NCI-H1930 (cell line): ENCODE results near the gene TNFRSF19.

Experiments used
- DNase-seq, 2 experiments: peaks; one replicate each; lab custom pipeline; 2025; lab: John Stamatoyannopoulos, UW

TNFRSF19 gene

DNA sequence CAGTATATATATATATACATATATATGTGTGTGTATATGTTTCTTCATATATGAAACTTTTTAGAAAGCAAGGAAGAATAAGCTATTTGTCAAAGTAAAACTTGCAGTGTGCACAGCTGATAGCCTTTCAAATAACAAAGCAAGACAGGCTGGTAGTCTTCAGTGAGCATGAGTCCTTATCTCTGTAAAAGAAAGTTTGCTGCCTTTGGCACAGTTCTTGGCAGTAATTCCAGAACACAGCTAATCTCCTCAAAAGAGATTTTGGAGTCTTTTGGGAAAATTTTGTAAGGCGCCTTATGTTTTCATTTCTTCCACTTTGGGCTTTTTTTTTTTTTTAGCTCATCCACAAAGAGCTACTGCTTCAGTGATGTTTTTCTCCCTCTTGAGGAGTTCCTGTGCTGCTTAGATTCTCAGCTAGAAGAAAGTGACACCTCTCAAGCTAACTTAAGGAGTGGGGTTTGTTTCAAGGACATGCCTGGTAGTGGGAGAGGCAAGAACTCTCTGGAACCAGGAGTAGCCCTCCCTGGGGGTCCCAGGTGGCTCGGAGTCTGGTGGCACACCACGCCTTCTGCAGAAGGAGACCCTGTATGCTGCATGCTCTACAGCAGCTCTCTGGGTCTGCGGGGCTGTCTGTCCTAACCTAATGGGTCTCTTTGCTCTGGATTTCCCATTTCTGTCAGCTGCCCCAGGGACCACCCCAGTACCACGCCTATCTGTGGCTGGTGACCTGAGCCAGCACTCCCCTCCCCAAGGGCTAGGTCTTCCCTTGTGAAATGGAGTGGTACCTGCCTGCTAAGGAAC lies 58.8 kb downstream of the TNFRSF19 start:
- no peak for DNase-seq

DNA sequence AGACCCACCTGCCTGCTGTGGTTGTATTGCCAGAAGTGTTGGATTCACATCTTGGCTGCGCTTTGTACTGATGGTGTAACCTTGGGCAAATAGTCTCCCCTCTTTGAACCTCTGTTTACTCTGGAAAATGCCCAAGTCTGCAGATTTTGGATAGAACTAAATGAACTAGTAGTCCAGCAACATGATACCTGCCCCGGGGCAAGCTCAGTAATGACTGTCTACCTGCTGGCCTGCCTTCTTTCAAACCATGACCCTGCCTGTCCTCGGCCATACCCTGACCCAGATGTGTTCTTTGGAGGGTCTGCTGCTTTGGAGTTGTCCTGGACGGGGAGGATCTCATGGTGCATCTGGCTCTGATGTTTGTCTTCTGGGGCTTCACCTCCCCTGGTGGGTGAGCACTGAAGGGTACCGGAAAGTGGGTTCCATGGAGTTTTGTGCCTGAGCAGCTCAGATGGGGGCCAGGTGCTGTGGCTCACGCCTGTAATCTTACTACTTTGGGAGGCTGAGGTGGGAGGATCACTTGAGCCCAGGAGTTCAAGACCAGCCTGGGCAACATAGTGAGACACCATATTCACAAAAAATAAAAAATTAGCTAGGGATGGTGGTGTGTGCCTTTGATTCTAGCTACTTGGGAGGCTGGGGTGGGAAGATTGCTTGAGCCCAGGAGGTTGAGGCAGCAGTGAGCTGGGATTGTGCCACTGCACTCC lies 59.5 kb downstream of the TNFRSF19 start:
- DNase-seq = no peak

DNA sequence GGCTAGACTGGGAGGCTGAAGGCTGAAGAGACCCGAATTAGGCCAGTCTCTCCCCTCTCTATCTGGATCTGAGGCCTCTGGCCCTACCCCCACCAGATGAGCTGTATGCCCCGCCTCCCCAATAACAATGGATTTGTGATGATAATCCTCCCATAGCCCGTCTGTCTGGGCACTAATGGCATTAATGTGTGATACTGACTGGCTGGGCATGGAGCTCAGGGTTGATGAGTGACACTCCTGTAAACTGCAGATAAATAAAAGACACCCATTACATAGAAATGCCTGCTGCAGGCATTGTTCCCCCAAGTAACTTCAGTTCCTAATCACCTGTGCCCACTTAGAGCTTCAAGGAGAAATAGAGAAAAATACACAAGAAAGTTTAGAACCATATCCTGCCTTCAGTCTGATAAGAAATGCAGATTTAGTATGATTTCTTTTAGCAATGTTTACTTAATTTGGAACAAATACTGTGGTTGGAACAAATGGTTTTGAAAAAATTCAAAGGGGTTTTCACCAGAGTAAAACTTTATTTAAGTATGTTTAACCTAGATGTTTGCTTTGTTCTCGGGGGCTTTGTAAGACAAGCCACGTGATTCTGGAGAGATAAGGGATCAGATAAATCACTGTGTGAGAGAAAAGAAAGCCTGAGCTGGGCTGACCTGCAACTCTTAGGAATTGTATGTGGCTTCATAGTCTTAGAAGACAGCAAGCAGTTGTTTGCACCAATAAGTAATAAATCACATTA lies 60.3 kb downstream of the TNFRSF19 start:
- no peak for DNase-seq

DNA sequence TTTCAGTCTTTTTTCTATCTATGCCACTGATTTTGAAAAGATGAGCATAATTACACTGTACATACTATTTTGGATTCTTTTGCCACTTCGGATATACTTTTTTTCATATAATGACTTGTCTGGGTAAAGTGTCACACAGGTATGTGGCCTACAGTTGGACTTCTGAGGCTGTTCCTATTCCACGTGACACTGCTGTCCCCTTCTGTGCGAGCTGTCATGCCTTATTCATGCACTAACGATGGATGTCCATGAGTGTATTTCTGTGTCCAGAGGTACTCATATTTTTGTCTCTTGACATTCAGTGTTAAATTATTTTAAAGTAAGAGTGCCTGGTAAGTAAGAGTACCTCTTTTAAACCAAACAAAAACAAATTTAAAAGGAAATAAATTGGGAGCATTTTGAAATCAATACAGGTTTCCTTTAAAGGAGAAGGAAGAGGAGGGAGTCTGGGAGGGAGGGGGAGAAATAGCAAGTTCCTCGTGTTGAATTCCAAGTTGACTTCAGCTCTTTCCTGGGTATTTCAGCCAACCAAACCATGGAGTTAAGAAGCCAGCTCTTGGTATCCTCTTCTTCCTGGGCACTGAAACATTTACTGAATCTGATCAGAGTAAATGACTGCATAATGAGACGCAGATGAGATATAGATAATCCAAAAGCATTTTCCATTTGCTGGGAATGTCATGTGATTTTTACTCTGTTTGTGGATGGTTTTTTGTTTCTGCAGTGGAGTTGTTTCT lies 61.3 kb downstream of the TNFRSF19 start:
- DNase-seq = no peak

DNA sequence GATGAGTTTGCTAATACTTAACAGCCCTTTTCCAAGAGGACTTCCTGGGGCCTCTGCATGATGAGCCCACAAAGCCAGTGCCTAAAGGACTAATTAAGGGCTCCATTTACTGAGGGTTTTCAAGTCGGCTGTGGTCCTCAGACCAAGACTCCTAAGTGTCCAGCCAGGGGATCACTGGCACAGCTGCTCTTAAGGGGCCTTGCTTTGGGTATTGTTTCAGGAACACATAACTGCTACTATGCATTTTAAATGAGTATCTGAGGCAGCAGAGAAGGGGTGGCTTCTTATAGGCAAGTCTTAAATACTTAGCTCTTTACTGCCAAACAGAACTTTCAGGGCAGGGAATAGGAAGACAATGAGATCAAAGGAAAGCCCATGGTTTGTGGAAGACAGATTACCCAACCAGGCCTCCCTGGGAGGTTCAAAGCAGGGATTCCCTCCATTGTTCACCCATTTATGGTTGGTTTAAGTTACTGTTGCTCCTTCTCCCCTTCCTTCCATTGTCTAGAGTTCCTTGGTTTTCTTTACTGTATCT lies 61.9 kb downstream of the TNFRSF19 start:
- no peak for DNase-seq

DNA sequence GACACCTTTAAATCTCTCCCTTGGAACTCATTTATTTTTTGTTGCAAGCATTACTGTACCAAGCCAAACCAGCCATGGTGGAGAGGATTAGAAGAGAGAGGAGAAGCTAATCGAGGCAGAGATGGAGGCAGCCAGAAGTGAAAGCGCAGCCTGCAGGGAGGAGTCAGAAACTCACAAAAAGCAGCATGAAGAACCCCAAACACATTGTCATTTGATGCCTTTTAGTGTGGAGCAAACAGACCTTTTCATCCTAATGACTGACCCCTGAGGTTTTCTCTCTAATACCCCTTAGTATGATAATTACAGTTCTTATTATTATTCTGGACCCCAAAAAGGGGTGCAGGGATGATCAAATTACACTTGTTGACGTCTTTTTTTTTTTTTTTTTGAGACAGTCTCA lies 62.5 kb downstream of the TNFRSF19 start:
- DNase-seq = no peak

DNA sequence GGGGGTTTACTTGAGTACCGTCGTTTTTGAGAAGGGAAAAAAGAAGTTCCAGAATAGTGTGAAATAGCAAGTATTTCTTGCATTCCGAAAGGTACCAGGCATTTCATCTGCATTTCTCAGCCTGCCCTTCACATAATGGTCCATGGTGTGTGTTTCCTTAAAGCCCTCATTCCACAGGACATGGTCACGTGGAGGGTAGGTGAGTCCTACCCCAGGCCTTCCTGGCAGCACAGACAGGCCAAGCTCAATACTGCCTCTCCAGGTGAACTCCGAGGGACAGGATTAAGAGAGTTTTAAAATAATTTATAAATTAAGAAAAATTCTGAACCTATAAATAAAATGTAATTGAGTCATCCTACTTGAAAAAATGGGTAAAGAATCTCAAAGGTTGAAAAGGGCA lies 64.7 kb downstream of the TNFRSF19 start:
- DNase-seq = no peak

DNA sequence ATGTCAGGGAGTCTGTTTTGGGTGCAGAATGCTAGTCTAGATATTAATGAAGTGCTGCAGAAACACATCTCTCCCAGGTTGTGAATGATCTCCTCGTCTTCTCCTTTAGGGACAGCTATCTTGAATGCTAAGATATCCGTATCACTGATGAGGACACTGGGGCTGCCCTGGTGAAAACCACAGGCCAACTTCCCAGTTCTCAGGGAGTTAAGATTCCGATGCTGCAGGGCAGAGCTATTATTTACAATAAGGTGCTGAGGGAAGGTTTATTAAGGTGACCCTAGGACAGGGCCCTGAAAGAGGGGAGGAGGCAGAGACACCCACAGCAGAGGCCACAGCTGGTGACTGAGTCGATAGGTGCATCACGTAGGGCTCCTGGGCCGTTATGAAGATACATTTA lies 66.1 kb downstream of the TNFRSF19 start:
- DNase-seq = no peak

DNA sequence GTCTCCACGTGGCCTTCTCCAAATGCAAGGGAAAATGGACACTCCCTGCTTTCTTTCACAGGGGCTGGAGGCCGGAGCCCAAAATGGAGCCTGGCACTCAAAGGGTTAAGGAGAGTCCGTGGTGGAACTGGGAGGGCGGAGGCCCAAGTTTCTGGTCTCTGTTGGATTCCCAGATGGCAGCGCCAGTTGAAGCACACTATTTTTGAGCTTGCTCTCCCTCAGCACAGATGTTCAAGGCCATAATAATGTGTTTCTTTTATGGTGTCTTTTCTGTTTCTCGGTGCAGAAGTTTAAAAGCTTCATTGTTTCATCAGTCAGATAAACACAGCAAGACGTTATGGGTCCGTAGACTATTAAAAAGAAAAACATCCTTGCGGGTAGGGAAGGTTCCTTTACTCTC lies 67.6 kb downstream of the TNFRSF19 start:
- DNase-seq = no peak

DNA sequence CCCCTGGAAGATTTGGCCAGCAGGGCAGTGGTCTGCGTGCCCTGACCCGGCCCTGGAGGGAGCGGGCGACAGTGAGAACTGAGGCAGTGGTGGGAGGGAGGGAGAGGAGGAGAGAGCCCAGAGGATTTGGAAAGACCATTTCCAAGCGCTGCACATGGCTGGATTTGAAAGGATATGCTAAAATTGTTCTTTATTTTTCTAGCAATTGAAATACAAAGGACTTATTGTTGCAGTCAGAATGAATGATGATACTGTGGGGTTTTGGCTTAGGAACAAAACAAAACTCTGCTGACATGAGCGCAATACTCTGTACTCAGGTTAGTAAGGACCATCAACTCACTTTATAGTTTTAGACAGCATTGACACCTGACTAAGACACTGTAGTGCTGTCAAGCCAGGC lies 69.5 kb downstream of the TNFRSF19 start:
- no peak for DNase-seq

DNA sequence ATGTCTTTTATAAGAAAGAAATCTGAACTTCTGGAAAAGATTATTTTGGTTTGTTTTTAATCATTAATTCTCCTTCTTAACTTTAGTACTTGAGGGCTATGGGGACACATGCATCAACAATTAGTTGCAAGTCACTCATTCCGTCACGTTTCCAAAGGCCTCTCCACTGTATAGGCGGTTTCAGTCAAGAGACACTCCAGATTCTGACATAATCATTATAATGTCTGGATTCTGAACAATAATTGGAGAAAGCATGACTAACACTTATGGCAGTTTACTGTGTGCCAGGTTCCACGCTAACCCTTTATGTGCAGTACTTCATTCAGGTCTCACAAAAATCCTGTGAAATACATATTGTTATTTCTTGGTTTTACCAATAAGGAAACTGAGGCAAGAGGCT lies 71.9 kb downstream of the TNFRSF19 start:
- DNase-seq = no peak

DNA sequence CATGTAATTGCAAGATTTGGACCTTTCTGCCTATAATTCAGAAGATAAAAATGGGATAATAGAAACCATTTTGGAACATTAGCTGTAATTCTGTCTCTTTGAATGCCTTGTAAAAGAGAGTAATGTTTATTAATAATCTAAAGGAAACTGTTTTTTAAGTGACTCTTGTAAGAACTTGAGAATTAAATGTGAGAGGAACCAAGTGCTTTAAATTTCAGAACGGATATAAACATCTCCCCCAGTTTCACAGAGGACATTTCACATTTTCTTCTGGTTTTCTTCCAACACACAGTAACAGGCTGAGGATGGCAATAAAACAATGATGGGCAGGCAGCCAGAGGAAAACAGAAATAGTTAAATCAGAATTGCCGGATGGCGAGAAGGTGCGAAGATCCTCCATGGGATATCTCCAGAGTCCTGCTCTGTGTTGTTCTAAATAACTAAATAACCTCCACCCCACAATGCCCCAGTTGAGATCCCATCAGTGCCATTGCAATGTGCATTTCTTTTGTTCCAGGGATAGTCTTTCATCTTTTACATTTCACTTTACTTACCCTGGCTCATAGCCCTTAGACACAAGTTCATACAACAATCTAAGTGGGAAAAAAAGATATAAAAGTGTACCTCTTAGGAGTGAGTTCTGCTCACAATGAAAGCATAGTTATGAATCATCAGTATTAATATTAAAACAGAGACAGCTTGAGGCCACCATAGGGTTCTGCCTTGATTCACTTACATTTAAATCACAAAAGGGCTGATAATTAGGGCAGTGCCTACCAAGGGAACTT lies 73.3 kb downstream of the TNFRSF19 start:
- DNase-seq = no peak

DNA sequence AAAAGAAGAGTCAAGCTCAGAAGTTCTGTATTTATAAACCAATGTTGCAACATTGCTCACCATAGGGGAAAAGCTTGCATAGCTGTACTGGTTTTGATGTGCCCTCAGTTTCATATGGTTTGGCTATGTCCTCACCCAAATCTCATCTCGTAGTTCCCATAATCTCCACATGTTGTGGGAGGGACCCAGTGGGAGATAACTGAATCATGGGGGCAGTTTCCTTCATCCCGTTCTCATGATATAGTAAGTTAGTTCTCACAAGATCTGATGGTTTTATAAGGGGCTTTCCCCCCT lies 73.9 kb downstream of the TNFRSF19 start:
- DNase-seq = no peak

DNA sequence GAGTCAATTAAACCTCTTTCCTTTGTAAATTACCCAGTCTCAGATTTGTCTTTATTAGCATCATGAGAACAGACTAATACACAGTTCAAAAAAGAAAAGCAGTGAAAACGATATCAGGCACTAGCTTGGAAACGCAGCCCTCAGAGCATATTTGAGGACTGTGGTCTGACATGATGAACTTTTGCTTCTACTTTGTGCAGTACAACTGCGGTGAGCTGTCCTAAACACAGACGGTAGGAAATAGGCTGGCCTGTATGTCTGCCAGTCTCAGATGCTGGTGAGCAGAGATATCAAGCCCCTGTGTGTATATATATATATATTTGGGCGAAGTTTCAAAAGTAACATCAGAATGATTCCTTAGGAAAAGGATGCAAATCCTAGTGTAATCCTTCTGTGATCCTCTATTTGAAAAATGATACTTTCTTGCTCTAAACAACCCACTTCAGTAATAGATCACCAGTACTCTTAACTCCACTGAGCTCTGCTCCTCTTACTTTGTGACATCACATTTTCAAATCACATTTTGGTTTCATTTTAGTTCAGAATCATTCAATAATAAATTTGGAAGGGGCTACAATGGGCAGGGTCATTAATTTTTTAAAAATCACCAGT lies 74.4 kb downstream of the TNFRSF19 start:
- DNase-seq = no peak

DNA sequence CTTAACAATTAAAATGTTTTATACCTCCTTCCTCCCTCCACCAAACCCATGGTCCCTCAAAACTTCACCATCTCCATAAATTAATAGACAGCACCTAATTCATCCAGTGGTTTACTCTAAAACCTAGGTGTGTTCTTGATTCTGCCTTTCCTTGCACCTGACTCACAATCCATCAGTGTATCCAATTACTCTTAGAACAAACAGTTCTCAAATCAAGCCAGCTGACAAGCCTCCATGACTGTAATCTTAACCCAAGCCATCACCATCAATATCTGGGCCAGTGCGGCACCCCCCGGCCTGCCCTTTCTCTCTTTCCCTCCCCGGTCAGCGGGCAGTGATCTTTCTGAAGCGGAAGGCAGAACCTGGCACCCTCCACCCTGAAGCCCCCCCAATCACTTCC lies 75.6 kb downstream of the TNFRSF19 start:
- no peak for DNase-seq

DNA sequence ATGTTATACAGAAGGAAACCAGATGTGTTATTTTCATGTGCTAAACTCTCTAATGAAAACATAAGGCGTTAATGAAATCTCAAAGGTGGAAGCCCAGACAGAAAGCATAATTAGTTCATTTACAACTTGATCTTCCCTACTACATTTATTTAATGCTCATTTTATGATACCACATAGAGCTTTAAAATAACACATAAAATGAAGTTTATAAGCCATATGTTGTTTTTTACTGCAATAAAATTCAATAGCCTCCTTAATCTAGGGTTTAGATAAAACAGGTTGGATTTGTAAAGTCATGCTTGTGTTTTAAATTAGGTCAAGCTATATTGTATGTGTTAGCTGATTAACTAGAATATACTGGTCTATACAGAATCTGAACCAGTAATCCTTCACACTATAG lies 81.2 kb downstream of the TNFRSF19 start:
- DNase-seq = no peak

DNA sequence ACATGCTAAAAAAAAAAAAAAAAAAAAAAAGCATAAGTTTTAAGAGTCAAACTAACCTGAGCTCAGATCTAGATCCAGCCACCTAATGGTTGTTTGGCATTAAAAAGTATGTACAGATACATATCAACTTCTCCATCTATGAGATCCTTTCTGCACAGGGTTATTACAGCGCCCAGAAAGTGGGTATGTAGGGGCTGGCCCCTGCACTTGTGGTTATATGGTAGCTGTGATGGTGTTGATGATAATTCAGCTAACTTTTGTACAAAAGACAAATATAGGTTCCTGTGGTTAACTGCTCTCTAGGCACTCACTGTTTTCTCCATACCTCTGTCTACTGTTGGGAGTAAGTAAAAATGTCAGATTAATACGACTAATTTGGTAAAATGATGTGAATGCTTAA lies 81.7 kb downstream of the TNFRSF19 start:
- DNase-seq = no peak

DNA sequence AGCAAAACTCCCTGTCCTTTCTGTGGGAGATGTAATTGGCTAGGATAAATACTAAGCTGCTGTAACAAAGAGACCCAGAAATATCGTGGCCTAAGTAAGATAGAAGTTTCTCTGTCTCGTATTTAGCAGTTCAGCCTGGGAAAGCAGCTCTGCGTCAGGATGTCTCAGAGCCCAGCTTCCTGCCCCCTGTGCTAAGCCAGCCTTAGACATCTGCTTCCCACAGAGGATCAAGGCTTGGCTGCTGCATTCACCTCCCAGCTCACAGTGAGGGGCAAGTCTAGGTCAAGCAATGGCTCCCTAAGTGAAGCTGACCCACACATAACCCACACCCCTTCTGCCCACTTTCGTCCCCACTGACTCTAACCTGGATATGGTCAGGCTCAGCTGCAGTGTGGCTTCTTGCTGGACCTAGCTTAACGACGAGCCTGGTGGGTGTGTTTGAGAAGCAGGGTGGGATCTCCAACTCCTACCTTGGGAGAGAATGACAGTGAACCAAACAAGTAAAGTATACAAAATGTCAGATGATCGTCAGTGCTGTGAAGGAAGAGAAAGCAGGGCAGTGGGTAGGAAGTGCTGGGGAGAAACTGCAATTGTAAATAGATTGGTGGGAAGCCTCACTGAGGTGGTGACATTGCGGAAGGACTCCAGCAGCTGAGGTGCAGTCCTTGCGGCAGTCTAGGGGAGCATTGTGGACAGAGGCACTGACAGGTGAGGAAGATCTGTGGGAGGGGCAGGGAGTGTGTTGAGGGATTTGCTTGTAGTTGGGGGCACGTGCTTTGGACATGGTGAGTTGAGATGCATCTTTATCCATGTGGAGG lies 82.9 kb downstream of the TNFRSF19 start:
- no peak for DNase-seq

DNA sequence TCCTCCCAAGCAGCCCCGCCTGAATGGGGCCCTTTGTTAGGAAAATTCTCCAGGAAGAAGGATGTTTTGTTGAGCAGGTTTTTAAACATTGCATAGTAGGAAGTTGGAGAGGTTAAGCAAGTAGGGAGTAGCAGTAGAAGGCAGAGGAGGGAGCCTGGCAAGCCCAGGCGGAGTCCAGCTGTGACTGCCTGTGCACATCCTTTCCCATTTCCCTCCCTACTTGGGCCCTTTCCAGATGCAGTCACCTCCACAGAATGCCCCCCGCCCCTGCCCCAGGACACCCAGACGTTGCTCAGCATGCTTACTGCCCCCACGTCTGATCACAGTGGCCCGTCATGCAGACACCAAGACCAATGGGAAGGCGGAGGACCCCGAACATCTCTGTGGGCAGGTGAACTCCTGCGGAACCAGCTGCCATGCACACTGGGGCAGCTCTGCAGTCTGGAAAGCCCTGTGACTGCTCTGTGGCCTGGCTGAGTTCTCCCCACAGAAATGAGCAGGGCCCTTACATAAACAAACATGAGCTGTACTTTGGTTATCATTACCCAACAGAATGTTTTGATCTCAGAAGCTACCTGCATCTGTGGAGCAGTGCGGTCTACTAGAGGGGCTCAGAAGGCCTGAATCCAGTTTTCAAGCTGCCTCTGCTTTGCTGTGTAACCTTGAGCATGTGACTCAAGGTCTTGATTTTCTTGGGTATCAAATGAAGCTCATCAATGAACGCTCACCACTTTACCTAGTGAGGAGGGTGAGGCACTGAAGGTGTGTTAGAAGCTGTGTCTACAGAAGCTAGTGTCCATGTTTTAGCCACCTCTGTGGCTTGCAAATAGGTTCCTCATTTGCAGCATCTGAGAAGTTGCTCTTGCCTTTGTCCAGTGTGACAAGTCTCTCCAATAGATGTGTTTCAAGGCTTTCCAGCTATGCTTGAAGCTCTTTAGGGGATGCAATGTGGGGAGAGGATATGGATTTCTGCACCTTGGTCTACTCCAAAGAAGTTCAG lies 84.2 kb downstream of the TNFRSF19 start:
- DNase-seq = no peak
